Muscle layer of colon (tissue), 2 donors: Measurements from ENCODE around the gene MMRN1.
"Not testable (repeated sequence)": the region's sequence is repeated elsewhere in the genome, so short reads cannot be mapped to it uniquely, and the experiment has no call there.

Experiments
- H3K27ac ChIP-seq: one replicate; pipeline ENCODE4 v1.7.0; 2013; ENCODE audit warnings: low read depth, mild to moderate bottlenecking, low read length, moderate library complexity
- H3K27me3 ChIP-seq, 2 donors: one replicate each; pipeline ENCODE4 v1.7.0; 2013; ENCODE audit warnings: low read length in 2 of 2, mild to moderate bottlenecking in 2 of 2; ENCODE audit not compliant: insufficient read depth in 2 of 2, control insufficient read depth in 1 of 2
- H3K36me3 ChIP-seq: one replicate; pipeline ENCODE4 v1.7.0; 2013; ENCODE audit warnings: mild to moderate bottlenecking, low read length; ENCODE audit not compliant: insufficient read depth
- H3K4me1 ChIP-seq: one replicate; pipeline ENCODE4 v1.7.0; 2013; ENCODE audit warnings: mild to moderate bottlenecking, low read length; ENCODE audit not compliant: insufficient read depth
- H3K4me3 ChIP-seq, 2 donors: one replicate each; pipeline ENCODE4 v1.7.0; 2013; ENCODE audit warnings: low read length in 2 of 2, low read depth in 1 of 2, mild to moderate bottlenecking in 1 of 2, moderate library complexity in 1 of 2
- H3K9ac ChIP-seq: one replicate; pipeline ENCODE4 v1.7.0; 2013; ENCODE audit warnings: low read length
- H3K9me3 ChIP-seq: one replicate; pipeline ENCODE4 v1.7.0; 2013; ENCODE audit warnings: mild to moderate bottlenecking, low read length
- donor health status: abdominal sarcoma.
- donor health status: Adenocarcinoma of cecum.

The MMRN1 gene

GRCh38 chr4:89889289-89889688 is 5.4 kb upstream of the MMRN1 start:
- no peaks in the 10 kb centered on the region for H3K36me3 ChIP-seq
- H3K4me1 ChIP-seq = no peaks in the 10 kb centered on the region
- H3K9me3 ChIP-seq = no peaks in the 10 kb centered on the region
- no peaks in the 10 kb centered on the region for H3K27me3 ChIP-seq
- H3K27ac ChIP-seq = no peak overlapping the region
- no peak overlapping the region for H3K4me3 ChIP-seq
- H3K9ac ChIP-seq = no peak overlapping the region

DNA sequence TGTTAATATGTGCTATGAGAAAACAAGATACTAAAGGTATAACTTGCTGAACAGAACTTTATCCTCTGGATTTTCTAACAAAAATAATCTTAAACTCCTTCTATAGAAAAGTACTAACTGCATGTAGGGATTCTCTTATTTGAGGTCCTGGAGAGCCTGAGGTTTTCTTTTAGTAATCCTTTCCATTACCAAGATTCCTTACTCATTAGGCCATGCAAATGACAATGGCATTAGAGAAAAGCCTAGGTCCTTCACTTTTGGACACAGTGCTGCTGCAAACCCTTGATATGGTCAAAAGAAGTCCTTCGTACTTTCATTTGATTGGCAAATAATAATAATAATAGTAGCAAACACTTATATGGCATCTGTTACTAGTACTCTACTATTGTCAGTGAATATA is 3.2 kb downstream of the MMRN1 start:
- Histone ChIP-seq H3K27ac (no peak overlapping the region), H3K36me3 (no peaks in the 10 kb centered on the region), H3K27me3 (no peaks in the 10 kb centered on the region), H3K9ac (no peak overlapping the region), H3K4me1 (no peaks in the 10 kb centered on the region), H3K9me3 (no peaks in the 10 kb centered on the region), H3K4me3 (no peak overlapping the region)

- H3K9ac ChIP-seq = no peak overlapping the region
- H3K27me3 ChIP-seq = no peaks in the 10 kb centered on the region
- H3K27ac ChIP-seq = no peak overlapping the region
- H3K4me3 ChIP-seq = no peak overlapping the region
- no peaks in the 10 kb centered on the region for H3K9me3 ChIP-seq
- H3K4me1 ChIP-seq = no peaks in the 10 kb centered on the region
- H3K36me3 ChIP-seq = no peaks in the 10 kb centered on the region
Observed at GRCh38 chr4:89898304-89898716, 3.7 kb downstream of the MMRN1 start.

DNA sequence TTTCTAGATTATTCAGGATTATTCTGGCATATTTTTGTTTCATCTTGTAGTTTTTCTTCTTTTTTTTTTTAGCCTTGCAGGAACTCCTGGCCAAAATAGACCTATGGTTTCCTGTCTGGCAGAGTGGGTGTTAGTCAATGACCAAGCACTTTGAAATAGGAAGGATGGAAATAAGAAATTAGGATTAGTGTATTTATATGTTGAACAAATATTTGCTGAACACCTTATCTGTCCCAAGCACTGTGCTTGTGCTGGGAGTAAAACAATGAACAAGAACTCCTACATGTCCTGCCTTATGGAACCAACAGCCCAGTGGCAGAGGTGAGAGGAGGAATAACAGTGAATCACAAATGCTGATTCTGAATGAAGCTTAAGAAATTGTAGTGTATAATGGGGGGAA is 4.5 kb downstream of the MMRN1 start:
- H3K27me3 ChIP-seq = no peaks in the 10 kb centered on the region
- no peaks in the 10 kb centered on the region for H3K36me3 ChIP-seq
- no peaks in the 10 kb centered on the region for H3K4me1 ChIP-seq
- no peak overlapping the region for H3K4me3 ChIP-seq
- H3K9ac ChIP-seq = no peak overlapping the region
- no peak overlapping the region for H3K27ac ChIP-seq
- H3K9me3 ChIP-seq = no peaks in the 10 kb centered on the region

GRCh38 chr4:89899854-89900253 is 5.2 kb downstream of the MMRN1 start:
- Histone ChIP-seq H3K36me3 (no peaks in the 10 kb centered on the region), H3K27ac (no peak overlapping the region), H3K27me3 (no peaks in the 10 kb centered on the region), H3K4me3 (no peak overlapping the region), H3K9me3 (no peaks in the 10 kb centered on the region), H3K4me1 (no peaks in the 10 kb centered on the region), H3K9ac (no peak overlapping the region)

DNA sequence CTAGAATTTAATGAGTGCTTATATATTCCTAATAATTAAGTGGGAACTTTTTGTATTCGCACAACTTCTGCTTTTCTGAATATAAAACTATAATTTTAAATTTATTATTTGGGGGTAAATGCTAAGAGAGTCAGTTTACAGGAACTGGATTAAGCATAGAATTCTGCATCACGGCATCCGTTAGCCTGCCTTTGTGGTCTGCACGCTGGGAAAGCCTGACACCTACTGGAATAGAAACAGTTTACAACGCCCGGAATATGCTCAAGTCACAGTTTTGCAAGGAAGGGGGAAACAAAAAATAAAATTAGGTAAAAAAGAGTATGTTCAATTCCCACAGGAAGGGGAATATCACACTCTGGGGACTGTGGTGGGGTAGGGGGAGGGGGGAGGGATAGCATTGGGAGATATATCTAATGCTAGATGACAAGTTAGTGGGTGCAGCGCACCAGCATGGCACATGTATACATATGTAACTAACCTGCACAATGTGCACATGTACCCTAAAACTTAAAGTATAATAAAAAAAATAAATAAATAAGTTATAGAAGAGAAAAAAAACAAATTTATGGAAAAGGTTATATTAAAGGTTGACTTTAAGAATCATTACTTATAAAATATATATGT is 7.3 kb downstream of the MMRN1 start:
- not testable (repeated sequence) for H3K27ac ChIP-seq, H3K9ac ChIP-seq, H3K36me3 ChIP-seq, H3K4me3 ChIP-seq, H3K4me1 ChIP-seq, H3K9me3 ChIP-seq, H3K27me3 ChIP-seq

GRCh38 chr4:89904524-89904923 is 9.9 kb downstream of the MMRN1 start:
- Histone ChIP-seq H3K27me3 (no peaks in the 10 kb centered on the region), H3K36me3 (no peaks in the 10 kb centered on the region), H3K4me3 (no peak overlapping the region), H3K9ac (no peak overlapping the region), H3K27ac (no peak overlapping the region), H3K9me3 (no peaks in the 10 kb centered on the region), H3K4me1 (no peaks in the 10 kb centered on the region)

GRCh38 chr4:89906316-89906715 is 11.7 kb downstream of the MMRN1 start:
- Histone ChIP-seq H3K4me3 (no peak overlapping the region), H3K4me1 (no peaks in the 10 kb centered on the region), H3K27me3 (no peaks in the 10 kb centered on the region), H3K27ac (no peak overlapping the region), H3K9me3 (no peaks in the 10 kb centered on the region), H3K36me3 (no peaks in the 10 kb centered on the region), H3K9ac (no peak overlapping the region)

DNA sequence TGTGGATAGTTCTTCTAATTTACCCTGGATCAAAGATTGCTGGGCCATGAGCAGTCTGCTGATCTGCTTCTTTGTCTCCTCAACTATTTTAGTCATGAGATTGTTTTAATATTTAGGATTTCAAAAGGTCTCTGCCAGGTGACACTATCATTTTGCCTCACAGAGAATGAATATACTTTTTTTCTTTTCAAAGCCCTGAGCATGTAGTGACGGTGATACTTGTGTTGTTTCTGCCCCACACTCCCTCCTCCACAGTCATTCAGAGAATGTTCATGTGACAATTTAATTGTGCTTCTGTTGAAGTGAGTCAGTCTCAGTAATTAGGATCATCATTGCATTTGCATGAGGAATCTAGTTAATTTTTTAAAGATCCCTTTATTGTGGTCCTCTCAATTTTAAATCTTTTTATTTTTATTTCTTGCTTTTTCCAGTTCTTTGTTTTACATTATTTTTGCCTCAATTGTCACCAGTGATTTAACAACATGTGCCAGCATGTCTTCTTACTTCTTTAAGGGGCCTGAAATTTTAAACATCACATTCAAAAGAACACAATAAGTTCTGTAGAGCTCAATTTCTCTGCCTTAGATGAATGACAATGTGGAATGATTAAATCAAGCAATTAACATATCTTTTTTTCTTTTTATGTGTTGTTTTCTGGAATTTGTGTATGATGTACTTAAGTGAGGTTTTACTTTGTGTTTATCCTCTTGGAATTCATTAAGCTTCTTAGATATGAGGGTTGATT is 12.3 kb downstream of the MMRN1 start:
- Histone ChIP-seq H3K9ac (no peak overlapping the region), H3K36me3 (no peaks in the 10 kb centered on the region), H3K27ac (no peak overlapping the region), H3K27me3 (no peaks in the 10 kb centered on the region), H3K4me1 (no peaks in the 10 kb centered on the region), H3K4me3 (no peak overlapping the region), H3K9me3 (no peaks in the 10 kb centered on the region)

- no peak overlapping the region for H3K4me3 ChIP-seq
- no peak overlapping the region for H3K27ac ChIP-seq
Observed at GRCh38 chr4:89909889-89910288, 15.2 kb downstream of the MMRN1 start.

GRCh38 chr4:89913623-89914022 is 19.0 kb downstream of the MMRN1 start:
- Histone ChIP-seq H3K4me1 (no peaks in the 10 kb centered on the region), H3K27me3 (no peaks in the 10 kb centered on the region), H3K4me3 (no peak overlapping the region), H3K27ac (no peak overlapping the region), H3K9ac (no peak overlapping the region), H3K9me3 (no peaks in the 10 kb centered on the region), H3K36me3 (no peaks in the 10 kb centered on the region)

More at GRCh38 chr4:89909889-89910288, 15.2 kb downstream of the MMRN1 start:
- Histone ChIP-seq H3K36me3 (no peaks in the 10 kb centered on the region), H3K9ac (no peak overlapping the region), H3K4me1 (no peaks in the 10 kb centered on the region), H3K27me3 (no peaks in the 10 kb centered on the region), H3K9me3 (no peaks in the 10 kb centered on the region)
